ENCODE data around the gene DNASE2B. TPM values are rescaled to one million over a fixed set of nuclear protein-coding genes. Genes with fewer than 3 reads are reported as not detected.

Gene DNASE2B
- total RNA-seq, 1 experiment from 2014 or later, result not detected

GRCh38 chr1:84433258-84434080 lies 35.2 kb downstream of the DNASE2B start:
- H3K27ac ChIP-seq (ENCODE audit: insufficient read length, low read depth, low read length), result no peak overlapping the region
- DNase-seq, result peak; percentile 33
- peaks cover 4 to 9% of the 10 kb centered on the region in 2 experiments for H3K9me3 Mint-ChIP-seq
- no peak overlapping the region for H3K4me3 Mint-ChIP-seq
- H3K27ac Mint-ChIP-seq, result no peak overlapping the region
- H3T11ph ChIP-seq (ENCODE audit: low read length), result no peak overlapping the region
- H3K23ac ChIP-seq (ENCODE audit: insufficient read length, low read depth, low read length), result no peak overlapping the region
- H3K4me1 ChIP-seq (ENCODE audit: insufficient read depth, low read length), result no peaks in the 10 kb centered on the region
- no peak overlapping the region for H2BK120ac ChIP-seq (ENCODE audit: low read depth, low read length, poor library complexity, severe bottlenecking)
- no peak overlapping the region for H3K18ac ChIP-seq (ENCODE audit: insufficient read length, low read depth, low read length)
- H3K27me3 ChIP-seq (ENCODE audit: insufficient read depth, low read length), result no peaks in the 10 kb centered on the region
- H3K79me1 ChIP-seq (ENCODE audit: insufficient read depth, low read depth, low read length, poor library complexity, severe bottlenecking), result no peaks in the 10 kb centered on the region
- no peak overlapping the region for H2BK20ac ChIP-seq (ENCODE audit: low read depth, low read length, poor library complexity, severe bottlenecking)
- no peak overlapping the region for H2AK5ac ChIP-seq (ENCODE audit: insufficient read length, low read length)
- no peak overlapping the region for H4K8ac ChIP-seq (replicated peaks; ENCODE audit: insufficient read length, low read depth, low read length)
- H3K4me1 Mint-ChIP-seq, result peaks cover 3 to 4% of the 10 kb centered on the region in 2 experiments; a peak in 2 of 4 replicates
- no peak overlapping the region for H3K14ac ChIP-seq (ENCODE audit: insufficient read depth, low read length)
- WGBS (ENCODE audit: extremely low coverage, insufficient read length, low lambda C conversion rate), result no CpG with 5 or more reads among the region's 11 CpGs
- H3K79me2 ChIP-seq (ENCODE audit: insufficient read depth, low read length), result no peaks in the 10 kb centered on the region
- no peak overlapping the region for H3K4ac ChIP-seq (ENCODE audit: low read depth, low read length)
- TF ChIP-seq, protein P1, sequence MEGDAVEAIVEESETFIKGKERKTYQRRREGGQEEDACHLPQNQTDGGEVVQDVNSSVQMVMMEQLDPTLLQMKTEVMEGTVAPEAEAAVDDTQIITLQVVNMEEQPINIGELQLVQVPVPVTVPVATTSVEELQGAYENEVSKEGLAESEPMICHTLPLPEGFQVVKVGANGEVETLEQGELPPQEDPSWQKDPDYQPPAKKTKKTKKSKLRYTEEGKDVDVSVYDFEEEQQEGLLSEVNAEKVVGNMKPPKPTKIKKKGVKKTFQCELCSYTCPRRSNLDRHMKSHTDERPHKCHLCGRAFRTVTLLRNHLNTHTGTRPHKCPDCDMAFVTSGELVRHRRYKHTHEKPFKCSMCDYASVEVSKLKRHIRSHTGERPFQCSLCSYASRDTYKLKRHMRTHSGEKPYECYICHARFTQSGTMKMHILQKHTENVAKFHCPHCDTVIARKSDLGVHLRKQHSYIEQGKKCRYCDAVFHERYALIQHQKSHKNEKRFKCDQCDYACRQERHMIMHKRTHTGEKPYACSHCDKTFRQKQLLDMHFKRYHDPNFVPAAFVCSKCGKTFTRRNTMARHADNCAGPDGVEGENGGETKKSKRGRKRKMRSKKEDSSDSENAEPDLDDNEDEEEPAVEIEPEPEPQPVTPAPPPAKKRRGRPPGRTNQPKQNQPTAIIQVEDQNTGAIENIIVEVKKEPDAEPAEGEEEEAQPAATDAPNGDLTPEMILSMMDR (conservative IDR thresholded peaks at IDR 0.05), result peak; percentile 84
- H4K5ac ChIP-seq (ENCODE audit: insufficient read length, low read depth, low read length), result no peak overlapping the region
- no peaks in the 10 kb centered on the region for H3K23me2 ChIP-seq (ENCODE audit: insufficient read length, low read depth, low read length, poor library complexity, severe bottlenecking)
- H2AFZ ChIP-seq (ENCODE audit: low read length), result no peak overlapping the region
- H3K4me2 ChIP-seq (ENCODE audit: insufficient read depth, insufficient read length, low read length), result no peak overlapping the region
- H4K91ac ChIP-seq (ENCODE audit: insufficient read length, low read depth, low read length), result no peak overlapping the region
- peaks cover 2% of the 10 kb centered on the region; the same call in 1 of the 2 replicates for H3K27me3 Mint-ChIP-seq (ENCODE audit: low read depth)
- H3K36me3 Mint-ChIP-seq (ENCODE audit: insufficient read depth in 1 of 3, low read depth in 3 of 3), result peaks cover 0 to 11% (median 0%) of the 10 kb centered on the region in 3 experiments; a peak in 2 of 7 replicates
- H2BK12ac ChIP-seq (ENCODE audit: insufficient read length, low read depth, low read length), result no peak overlapping the region
- H3K9ac ChIP-seq (ENCODE audit: extremely low read depth, insufficient read length, low read length), result no peak overlapping the region
- H3K9me3 ChIP-seq (ENCODE audit: control insufficient read depth, low read depth, low read length), result no peaks in the 10 kb centered on the region
- no peaks in the 10 kb centered on the region for H4K20me1 ChIP-seq (ENCODE audit: control insufficient read depth, insufficient read depth, insufficient read length)
- no peak overlapping the region for H2BK5ac ChIP-seq (ENCODE audit: insufficient read length, low read length)
- no peak overlapping the region for H2BK15ac ChIP-seq (ENCODE audit: low read depth, low read length)
- no peak overlapping the region for H3K56ac ChIP-seq (ENCODE audit: insufficient read length, low read depth, low read length)

All from H9 (cell line).